HG03066 (cell line): Measurements from ENCODE around the gene NCKAP5.

Experiments
- ATAC-seq: cut with Tn5 transposase; IDR thresholded peaks from one replicate; pipeline ENCODE4 v1.9.1; 2021; ENCODE audit warnings: low read depth; ENCODE audit not compliant: unreplicated experiment

The NCKAP5 gene

DNA sequence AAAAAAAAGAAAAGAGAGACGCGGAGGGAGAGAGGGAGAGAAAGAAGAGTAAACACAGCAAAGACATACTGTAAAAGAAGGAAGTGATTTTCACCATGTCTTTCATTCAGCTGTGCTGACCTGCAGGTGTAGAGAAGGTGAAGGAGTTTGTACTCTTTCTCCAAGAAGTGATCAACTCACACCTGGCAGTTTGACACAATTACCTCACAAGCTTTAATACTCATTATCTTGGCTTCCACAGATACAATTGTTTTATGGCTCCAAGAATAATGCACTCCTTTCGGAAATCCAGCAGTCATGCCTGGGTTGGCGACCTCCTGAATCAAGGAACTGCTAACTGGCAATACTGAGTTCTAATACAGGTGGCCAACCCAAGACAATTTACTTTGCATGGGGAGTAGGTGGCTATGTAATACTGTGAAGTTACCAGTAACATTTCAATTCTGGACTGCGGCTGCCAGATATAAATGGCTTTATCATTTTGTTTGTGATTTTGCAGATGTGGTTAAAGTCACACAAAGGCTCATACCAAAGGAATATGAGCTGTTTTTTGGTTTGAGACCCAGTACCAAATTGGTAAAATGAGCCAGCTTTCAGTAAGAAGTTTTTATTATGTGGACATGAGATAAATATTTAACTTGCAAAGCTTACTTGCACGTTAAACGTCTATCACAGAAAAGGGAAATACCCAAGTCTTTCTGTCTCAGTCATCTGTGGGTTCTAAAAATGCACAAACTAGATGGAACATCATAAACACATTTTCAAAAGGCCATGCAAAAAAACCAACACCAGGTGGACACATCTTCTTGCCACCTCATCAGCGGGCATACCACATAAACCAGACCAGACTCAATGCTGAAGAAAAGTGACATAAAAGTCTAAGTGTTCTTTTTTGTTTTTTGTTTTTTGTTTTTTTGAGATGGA, 69.3 kb downstream of the NCKAP5 start:
- peak; percentile 62 for ATAC-seq

DNA sequence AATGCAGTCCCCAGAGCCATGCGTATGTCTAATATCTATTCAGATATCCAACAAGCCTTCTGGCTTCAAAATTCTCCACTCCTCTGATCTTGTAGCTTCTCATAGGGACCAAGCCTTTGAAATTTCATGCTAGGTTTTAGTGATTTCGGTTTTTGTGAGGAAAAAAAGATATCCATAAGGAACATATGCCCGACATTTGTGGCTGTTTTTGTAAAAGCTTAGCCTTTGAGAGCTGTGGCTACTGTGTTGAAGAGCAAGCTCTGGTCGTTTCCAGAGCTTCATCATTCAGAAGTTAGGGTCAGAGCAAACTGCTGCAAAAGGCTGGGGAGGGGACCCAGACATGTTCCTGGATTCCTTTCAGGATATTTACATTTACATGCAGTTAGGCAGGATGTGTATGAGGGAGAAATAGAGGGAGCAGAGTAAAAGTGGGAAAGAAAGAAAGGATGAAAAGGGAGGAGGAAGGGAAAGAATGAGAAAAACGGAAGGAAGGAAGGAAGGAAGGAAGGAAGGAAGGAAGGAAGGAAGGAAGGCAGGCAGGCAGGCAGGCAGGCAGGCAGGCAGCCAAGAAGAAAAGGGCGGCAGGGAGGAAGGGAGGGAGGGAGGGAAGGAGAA, 70.2 kb downstream of the NCKAP5 start:
- ATAC-seq: no peak

DNA sequence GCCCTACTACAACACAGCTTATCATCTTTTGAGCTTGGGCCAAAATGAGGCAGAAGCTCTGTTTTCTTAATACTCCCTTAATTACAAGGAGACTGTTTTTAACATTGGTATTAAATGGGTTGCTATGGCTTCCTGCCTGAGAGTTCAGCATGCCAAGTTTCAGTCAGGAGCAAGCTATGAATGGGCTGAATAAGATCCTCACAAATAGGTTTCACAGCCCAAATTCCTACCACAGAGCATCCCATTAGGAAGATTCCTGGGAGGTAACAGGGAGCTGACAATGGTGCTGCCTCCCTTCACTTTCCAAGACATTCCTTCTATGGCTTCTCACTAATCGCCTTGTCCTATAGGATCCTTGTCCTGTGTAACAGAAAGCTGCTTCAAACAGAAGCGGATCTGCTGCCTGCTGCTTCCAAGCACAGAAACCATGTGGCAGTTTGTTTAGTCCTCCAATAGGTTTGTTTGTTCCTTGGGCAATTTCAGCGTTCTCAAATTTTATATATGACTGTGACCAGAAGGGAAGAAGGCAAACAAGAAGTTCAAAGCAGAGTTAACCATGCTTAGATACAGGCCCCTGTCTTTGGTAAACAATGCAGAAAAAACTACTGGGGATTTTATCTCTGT, 70.9 kb downstream of the NCKAP5 start:
- ATAC-seq: no peak

DNA sequence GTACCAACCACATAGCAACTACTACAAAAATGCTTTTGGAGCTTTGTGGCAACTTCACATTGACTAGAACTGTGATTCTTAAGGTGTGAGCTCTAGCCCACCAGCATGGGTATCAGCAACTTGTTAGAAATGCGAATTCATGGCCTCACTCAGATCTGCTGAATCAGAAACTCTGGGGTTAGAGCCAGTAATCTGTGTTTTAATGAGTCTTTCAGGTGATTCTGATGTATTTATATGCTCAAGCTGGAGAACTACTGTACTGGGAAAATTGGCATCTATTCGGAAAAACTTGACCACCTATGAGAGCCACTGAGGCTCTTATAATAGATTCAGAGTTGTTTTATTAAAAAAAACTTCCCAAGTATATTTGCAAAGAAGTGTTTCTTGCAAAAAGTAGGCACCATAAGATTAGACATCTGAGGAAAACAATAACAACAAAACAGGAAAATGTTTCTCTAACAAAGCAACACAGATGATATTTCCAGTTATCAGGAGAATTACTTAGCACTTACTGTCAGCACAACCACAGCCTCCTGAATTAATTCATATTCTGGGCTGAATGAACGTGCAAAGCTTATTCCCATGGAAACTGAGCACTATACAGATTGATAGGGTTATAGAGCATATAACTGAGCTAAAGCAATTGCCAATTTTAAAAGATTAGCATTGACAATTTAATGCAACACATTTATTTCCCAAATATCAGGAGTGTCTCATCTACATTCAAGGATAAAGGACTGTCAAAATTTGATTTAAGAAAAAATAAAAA, 71.6 kb downstream of the NCKAP5 start:
- ATAC-seq: no peak

DNA sequence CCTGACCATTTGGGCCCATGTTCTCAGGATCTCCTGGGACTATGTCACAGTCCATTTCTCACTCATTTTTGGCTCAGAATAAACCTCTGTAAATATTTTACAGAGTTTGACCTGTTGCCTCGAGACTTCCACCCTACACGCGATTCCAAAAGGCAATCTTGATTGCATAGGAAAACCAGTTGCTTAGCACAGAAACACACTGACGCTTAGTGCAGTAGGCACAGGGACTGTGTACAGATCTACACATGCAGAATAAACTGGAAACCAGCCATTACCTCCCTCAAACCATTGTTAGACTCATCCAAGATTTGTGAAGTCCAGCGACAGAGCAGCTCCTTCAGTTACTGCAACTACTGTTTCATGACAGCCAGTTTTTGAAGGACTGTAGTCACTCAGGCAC, 73.0 kb downstream of the NCKAP5 start:
- no peak for ATAC-seq

DNA sequence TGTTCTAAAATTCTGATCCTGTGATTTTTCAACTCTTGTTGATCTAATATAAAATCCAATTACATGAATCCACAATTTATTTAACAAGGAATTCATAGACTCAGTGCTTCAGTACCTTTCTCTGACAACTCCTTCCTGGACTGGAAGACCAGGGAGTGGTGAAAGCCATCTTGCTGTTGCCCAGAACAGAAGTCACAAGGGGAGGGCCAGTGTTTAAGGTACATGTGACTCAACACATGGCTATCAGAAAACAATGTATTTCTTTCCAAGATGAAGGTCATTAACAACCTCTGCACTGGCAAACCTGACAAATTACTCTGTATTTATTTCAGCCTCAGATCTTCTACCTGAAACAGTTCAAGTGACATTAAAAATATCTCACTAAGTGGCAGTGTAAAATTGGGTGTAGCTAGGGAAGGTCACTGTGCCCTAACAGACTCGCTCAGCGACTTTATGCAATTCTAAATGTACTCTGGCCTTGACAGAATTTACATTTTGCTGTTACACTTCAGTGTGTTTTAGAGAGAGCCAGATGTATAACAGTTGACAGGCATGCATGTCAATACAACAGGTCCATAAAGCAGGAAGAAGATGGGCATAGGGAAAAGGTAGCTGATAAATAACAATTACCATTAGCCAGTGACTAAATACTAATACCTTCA, 75.4 kb downstream of the NCKAP5 start:
- no peak for ATAC-seq

DNA sequence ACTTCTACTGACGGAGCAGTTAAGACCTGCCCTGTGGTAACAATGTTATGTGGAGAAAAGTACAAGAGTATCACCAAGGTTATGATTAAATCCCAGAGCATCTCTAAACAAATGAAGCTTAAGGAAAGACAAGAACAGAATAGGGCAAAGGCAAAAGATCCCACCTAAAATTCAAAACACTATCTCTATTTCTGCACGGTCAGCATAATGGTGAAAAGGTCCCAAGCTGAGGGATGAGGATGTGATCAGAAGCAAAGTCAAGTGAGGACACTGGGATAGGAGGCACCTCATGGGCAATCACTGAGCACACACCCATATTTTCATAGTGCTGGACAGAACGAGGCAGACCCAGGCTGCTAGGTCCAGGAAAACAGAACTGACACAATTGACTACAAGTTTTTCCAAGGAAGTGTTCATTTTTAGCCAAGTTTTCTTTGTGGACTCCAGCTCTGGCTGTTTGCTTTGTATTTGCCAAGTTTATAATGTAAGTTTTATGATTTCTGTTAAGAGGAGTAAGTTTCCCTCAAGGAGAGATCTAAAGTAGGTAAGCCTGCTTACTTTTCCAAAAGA, 77.8 kb downstream of the NCKAP5 start:
- no peak for ATAC-seq

DNA sequence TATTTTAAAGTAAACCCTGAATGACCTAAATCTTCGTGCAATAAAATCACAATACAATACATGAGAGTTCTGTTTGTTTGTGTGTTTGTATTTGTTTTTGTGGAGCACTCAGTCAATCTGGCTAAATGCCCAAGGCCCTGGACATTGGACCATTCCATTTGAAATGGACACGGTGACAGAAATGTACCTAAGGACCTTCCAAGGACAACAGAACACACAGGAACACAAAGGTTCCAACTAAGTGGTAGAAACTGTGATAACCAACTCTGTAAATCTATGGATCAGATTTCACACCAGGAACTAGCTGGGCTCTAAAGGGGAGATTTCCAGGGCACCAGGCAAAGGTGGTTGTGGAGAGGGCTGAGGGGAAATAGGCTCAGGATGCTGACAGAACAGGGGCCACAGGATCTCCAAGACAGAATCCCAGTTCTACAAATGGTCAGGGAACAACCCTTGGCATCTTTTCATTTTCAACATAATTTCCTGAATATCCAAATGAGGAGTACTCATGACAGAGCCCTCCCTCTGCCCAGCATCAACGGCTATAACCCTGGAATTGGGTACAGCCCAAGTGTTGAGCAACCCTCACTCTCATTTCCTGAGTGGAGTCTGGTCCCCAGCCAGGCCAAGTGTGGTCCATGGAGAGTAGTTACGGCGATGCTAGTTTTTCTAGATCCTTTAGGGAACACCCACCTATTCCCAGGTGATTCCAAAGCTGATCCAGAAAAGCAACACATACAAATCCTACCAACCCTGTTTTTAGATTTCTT, 78.4 kb downstream of the NCKAP5 start:
- no peak for ATAC-seq

DNA sequence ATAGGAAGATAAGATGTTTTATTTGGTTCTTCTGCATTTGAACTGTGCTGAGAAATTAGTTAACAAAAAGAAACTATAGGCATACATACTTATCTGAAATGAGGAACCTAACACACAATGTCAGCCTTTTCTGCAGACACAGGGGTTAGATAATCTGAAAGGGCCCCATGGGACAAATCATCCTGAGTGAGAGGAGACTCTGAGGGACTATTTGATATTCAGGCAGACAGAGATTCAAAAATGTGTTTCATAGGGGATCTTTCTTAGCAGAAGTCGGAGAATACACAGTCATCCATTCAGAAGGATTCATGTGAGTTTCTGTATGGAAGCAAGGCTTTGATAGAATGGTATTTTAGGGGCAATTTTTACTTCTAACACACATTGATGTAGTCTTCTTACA, 79.1 kb downstream of the NCKAP5 start:
- ATAC-seq: no peak

DNA sequence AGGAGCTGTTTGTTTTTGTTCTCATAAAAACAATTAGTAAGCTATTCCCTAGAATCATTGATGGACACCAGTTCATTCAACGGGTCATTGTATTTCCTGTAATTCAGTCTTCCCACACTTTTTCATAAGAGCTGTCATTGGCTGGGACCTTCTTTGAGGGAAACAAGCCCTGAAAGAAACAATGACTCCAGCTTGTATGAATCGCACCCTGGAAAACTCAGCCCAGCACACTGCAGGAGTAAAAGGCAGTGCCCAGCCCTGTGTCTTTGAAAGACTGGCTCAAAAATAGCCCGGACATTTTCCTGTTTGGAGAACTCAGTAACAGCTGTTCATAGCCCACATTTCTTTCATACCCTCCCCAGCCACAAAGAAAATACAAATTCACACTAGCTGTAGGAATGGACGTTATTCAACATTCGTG, 81.5 kb downstream of the NCKAP5 start:
- ATAC-seq: no peak

DNA sequence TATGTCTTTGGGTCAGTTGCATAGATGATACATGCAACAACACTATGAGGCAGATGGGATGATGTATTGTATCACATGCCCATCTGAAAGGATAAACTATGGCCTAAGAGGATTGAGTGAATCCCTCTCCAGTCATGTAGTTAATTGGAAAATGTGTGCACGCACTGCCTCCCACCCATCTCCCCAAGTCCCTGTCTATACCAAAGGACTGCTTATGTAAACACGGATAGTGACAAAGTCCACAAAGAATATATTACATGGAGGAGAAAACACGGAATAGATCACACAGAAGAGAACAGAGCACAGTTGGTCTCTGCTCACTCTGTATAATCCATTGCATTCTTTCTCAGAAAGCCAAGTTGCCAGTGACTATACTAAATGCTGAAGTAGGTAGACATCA, 82.4 kb downstream of the NCKAP5 start:
- ATAC-seq: no peak

DNA sequence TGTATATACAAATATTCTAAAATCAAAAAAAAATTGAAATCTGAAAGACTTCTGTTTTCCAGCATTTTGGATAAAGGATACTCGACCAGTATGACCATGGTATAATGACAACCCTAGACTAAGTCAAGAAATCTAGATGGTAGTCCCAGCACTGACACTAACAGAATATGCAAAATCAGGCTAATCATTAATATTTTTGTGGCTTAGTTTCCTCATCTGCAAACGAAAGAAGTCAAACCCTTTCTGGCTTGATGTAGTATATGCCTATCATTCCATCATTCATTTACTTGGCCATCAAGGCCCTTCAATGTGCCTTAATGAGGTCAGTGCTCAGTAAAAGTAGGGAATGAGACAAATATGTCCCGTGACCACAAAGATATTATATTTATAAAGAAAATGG, 83.5 kb downstream of the NCKAP5 start:
- ATAC-seq: no peak

DNA sequence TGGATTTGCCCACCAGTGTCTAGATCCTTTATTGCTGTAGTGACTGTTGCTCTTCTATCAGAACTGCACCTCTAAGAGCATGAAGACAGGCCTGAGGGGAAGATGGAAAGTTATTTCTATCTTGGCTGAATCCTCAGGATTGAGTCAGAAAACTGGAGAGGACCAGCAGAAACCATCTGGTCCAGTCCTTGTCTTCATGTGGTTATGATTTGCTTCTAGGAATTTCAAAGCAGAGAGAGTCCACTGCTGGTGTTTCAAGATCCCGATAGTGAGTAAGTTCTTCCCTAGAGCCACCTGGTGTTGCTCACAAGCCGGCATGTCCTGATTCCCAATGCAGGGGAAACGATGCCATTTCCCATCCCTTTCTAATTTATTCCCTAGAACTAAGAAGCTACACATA, 84.2 kb downstream of the NCKAP5 start:
- ATAC-seq: no peak

DNA sequence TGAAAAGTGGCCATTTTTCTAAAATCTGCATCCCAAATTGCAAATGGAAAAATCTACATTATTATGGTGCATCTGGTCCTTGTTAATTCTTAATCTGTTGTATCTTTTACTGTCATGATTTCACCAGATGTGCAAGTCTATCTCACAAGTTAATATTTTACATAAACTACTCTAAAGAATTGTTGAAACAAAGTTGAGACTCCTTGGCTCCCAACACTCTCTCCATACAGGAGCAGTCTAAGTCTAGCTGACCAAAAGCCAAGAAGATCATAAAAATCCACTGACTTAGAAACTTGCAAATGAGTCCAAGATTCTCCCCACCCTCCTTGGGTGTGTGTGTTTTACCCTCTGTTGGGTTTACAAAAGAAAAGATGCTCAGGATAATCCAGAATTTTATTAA, 85.1 kb downstream of the NCKAP5 start:
- no peak for ATAC-seq

DNA sequence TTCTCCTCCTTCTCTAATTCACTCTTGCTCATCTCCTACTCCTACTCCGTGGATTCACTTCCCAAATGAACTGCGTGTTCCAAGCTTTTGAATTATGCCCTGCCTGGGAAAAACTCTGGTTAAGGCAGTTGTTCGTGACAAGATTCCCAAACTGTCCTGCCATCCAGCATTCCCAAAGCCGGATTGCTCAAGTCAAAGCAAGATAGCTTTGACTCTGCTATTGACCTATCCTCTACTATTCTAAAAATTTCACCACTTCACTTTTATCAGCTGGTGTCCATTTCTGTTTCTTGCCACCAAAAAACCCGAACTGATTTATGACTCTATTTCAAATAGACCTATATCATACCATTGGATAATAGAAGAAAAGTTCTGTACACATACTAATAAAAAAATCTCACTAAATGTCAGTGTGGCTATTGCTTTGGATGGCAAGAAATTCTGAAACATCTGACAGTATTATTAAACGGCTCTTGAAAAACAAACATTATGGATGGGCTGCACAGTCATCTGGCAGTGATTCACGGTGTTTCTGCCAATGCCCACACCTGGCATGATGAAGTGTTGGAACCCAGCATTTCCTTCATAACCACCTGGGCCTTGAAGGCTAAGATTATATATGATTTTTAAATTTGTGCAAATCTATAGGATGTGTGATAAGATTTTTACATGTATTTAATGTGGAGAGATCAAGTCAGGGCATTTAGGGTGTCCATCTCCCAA, 87.4 kb downstream of the NCKAP5 start:
- ATAC-seq: no peak

DNA sequence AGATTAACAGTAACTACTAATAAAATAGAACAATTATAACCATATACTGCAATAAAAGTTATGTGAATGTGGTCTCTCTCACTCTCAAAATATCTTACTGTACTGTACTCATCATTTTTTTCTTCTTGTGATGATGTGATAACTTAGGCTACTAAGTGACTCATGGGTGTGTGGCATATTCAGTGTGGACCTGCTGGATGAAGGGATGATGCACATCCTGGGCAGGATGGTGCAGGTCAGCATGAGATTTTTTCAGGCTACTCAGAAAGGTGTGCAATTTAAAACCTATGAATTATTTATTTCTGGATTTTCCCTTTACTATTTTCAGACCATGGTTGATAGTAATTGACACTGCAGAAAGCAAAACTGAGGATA, 90.7 kb downstream of the NCKAP5 start:
- ATAC-seq: no peak

DNA sequence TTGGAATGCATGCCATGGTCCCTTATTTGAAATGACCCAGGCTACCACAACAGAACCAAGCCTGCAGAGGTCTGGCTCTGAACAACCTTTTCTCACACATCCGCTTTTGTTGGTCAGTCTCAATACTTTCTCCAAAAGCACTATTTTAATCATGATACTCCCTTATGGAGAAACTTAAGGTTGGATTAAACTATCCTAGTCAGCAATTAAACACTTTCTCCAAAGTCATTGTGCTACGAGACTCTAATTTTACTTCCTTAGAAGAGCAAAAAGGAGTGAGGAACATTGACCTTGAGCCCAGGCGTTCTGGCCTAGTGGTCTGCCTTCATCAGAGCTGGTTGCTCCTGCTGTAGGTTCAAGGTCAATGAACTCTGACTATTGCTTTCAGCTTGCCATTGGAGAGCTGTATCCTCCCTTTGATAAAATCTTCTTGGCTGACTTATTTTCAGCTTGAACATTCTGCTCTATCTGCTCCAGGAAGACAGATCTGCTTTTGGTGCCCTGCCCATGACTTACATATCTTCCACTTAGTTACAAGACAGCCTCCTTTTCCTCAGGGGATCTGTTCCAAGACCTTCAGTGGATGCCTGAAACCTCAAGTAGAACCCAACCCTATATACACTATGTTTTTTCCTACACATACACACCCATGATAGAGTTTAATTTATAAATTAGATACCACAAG, 91.2 kb downstream of the NCKAP5 start:
- no peak for ATAC-seq

DNA sequence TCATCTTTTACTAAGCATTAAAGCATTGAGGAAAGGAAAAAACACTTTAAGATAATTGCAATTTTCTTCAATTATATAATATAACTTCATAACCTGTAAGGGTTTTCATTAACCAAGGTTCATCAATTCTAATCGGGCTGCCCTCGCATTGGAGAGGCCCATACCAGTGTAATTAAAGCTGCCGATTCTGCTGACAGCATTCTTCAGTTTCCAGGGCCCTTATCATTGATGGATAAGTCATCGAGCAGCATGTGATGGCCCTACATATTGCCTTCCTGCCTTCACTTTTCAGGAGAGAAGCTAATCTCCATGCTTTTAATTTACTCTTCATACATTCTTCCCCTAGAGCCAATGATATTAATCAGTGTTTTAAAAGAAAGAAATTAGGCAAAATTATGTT, 92.0 kb downstream of the NCKAP5 start:
- no peak for ATAC-seq
